OCI-LY1 (cell line): ENCODE measurements around the gene FAM111B.
"Not testable (repeated sequence)": the region's sequence is repeated elsewhere in the genome, so short reads cannot be mapped to it uniquely, and the experiment has no call there.

Source experiments
- H2AFZ ChIP-seq: fragments of 200-600 bp; sonication (generic), shearing (Covaris generic); 2 replicates; pipeline ENCODE4 v1.6.0; 2014; ENCODE audit warnings: antibody characterized with exemption, mild to moderate bottlenecking, low read length
- H3F3A ChIP-seq: fragments of 200-600 bp; sonication (generic), shearing (Covaris generic); 2 replicates; pipeline ENCODE4 v1.6.0; 2014; ENCODE audit warnings: mild to moderate bottlenecking, antibody characterized with exemption, low read length, moderate library complexity; ENCODE audit not compliant: insufficient read depth
- H3K27ac ChIP-seq: fragments of 200-600 bp; sonication (generic); 2 replicates; pipeline ENCODE4 v1.5.1; 2014; ENCODE audit warnings: low read length, mixed run types, mild to moderate bottlenecking, low read depth; ENCODE audit not compliant: poor library complexity, severe bottlenecking
- H3K27me3 ChIP-seq: fragments of 200-600 bp; sonication (generic); 2 replicates; pipeline ENCODE4 v1.6.0; 2014; ENCODE audit warnings: antibody characterized with exemption, mild to moderate bottlenecking, low read length, moderate library complexity; ENCODE audit not compliant: insufficient read depth
- H3K36me3 ChIP-seq: fragments of 200-600 bp; sonication (generic); 2 replicates; pipeline ENCODE4 v1.6.1; 2014; ENCODE audit warnings: mild to moderate bottlenecking, antibody characterized with exemption, low read length, moderate library complexity, mixed read lengths; ENCODE audit not compliant: insufficient read depth
- H3K4me1 ChIP-seq: fragments of 200-600 bp; sonication (generic); 2 replicates; pipeline ENCODE4 v1.5.1; 2014; ENCODE audit warnings: mild to moderate bottlenecking, low read length, moderate library complexity; ENCODE audit not compliant: insufficient read depth, severe bottlenecking
- H3K4me2 ChIP-seq: fragments of 200-600 bp; sonication (generic), shearing (Covaris generic); 2 replicates; pipeline ENCODE4 v1.6.1; 2014; ENCODE audit warnings: low read length
- H3K4me3 ChIP-seq: fragments of 200-600 bp; sonication (generic); 2 replicates; pipeline ENCODE4 v1.5.1; 2014; ENCODE audit warnings: low read length, low read depth, mild to moderate bottlenecking, mixed read lengths; ENCODE audit not compliant: poor library complexity, severe bottlenecking
- H3K79me2 ChIP-seq: fragments of 200-600 bp; shearing (Covaris generic); 2 replicates; pipeline ENCODE4 v1.6.1; 2016; ENCODE audit warnings: mixed run types, low read length, mixed read lengths; ENCODE audit not compliant: insufficient read depth
- H3K9ac ChIP-seq: fragments of 200-600 bp; sonication (generic), shearing (Covaris generic); 2 replicates; pipeline ENCODE4 v1.6.1; 2014; ENCODE audit warnings: mild to moderate bottlenecking, low read length, mixed read lengths
- H3K9me2 ChIP-seq: fragments of 200-600 bp; sonication (generic), shearing (Covaris generic); 2 replicates; pipeline ENCODE4 v1.6.1; 2014; ENCODE audit warnings: low read depth, mild to moderate bottlenecking, low read length, mixed read lengths
- H3K9me3 ChIP-seq: fragments of 200-600 bp; shearing (Covaris generic); 2 replicates; pipeline ENCODE4 v1.6.1; 2014; ENCODE audit warnings: low read length, mixed read lengths
- H4K20me1 ChIP-seq: fragments of 200-600 bp; sonication (generic), shearing (Covaris generic); 2 replicates; pipeline ENCODE4 v1.6.0; 2016; ENCODE audit warnings: mild to moderate bottlenecking, low read length; ENCODE audit not compliant: insufficient read depth
- EZH2 ChIP-seq: fragments of 200-600 bp; sonication (generic), shearing (Covaris generic); IDR thresholded peaks from 2 replicates; pipeline ENCODE4 v1.8.0; 2017; ENCODE audit warnings: borderline replicate concordance, mixed run types, mild to moderate bottlenecking, antibody characterized with exemption, low read length, moderate library complexity, mixed read lengths
- TF ChIP-seq, protein P1 (sequence below): fragments of 200-600 bp; sonication (generic), shearing (Covaris generic); IDR thresholded peaks from 2 replicates; pipeline ENCODE4 v1.5.1; 2017; ENCODE audit warnings: mild to moderate bottlenecking, antibody characterized with exemption, low read length, moderate library complexity, mixed read lengths

The FAM111B gene

DNA sequence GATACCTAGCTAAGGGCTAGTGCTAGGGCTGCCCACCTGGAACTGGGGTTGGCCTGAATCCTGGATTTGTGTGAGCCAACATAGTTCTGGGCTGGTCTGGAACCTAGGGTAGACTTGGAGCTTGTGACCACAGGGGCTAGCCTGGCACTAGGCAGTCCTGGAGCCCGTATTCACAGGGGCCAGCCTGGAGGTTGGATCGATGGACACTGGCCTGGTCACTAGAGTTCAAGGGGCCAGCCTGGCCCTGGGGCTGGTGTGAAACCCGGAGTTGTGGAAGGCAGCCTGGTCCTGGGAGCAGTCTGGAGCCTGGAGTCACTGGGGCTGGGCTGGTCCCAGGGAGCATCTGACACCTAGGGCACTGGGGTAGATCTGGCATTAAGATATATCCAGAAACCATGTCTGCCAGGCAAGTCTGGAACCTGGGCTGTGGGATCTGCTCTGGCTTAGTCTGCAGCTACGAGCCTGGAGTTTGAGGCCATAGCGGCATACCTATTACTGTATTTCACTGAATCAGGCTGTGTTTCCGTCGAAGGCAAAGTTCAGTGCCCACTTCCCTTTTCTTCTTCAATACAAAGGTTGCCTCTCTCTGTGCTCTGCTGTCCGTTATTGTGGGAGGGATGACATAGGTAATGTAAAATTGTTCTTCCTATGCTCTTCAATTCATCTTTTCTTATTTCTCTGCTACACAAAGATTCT lies 30.0 kb upstream of the FAM111B start:
- TF ChIP-seq, protein P1, sequence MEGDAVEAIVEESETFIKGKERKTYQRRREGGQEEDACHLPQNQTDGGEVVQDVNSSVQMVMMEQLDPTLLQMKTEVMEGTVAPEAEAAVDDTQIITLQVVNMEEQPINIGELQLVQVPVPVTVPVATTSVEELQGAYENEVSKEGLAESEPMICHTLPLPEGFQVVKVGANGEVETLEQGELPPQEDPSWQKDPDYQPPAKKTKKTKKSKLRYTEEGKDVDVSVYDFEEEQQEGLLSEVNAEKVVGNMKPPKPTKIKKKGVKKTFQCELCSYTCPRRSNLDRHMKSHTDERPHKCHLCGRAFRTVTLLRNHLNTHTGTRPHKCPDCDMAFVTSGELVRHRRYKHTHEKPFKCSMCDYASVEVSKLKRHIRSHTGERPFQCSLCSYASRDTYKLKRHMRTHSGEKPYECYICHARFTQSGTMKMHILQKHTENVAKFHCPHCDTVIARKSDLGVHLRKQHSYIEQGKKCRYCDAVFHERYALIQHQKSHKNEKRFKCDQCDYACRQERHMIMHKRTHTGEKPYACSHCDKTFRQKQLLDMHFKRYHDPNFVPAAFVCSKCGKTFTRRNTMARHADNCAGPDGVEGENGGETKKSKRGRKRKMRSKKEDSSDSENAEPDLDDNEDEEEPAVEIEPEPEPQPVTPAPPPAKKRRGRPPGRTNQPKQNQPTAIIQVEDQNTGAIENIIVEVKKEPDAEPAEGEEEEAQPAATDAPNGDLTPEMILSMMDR: no peak
- TF ChIP-seq EZH2: no peak
- no peaks in the 10 kb centered on the region for H3K9me2 ChIP-seq
- H2AFZ ChIP-seq: no peak overlapping the region
- peak overlapping the region; percentile 66 for H3K27ac ChIP-seq
- H3K4me3 ChIP-seq: no peak overlapping the region
- H3F3A ChIP-seq: 0 out of 2 replicates have a peak, but pooled peaks cover 8% of the 10 kb centered on the region
- peaks cover 20% of the 10 kb centered on the region for H3K9me3 ChIP-seq
- no peaks in the 10 kb centered on the region for H3K79me2 ChIP-seq
- no peaks in the 10 kb centered on the region for H3K27me3 ChIP-seq
- H3K4me2 ChIP-seq: no peak overlapping the region
- peaks cover 30% of the 10 kb centered on the region for H3K4me1 ChIP-seq
- no peak overlapping the region for H3K9ac ChIP-seq
- peaks cover 19% of the 10 kb centered on the region for H3K36me3 ChIP-seq
- no peaks in the 10 kb centered on the region for H4K20me1 ChIP-seq

- Histone ChIP-seq H3K4me1 (peaks cover 30% of the 10 kb centered on the region), H3K27me3 (no peaks in the 10 kb centered on the region), H4K20me1 (no peaks in the 10 kb centered on the region), H3K4me2 (peak overlapping the region; percentile 43), H2AFZ (no peak overlapping the region), H3K4me3 (no peak overlapping the region), H3F3A (0 out of 2 replicates have a peak, but pooled peaks cover 8% of the 10 kb centered on the region), H3K27ac (peak overlapping the region; percentile 66), H3K9me2 (no peaks in the 10 kb centered on the region), H3K9ac (no peak overlapping the region), H3K36me3 (peaks cover 19% of the 10 kb centered on the region), H3K79me2 (no peaks in the 10 kb centered on the region), H3K9me3 (peaks cover 20% of the 10 kb centered on the region)
- TF ChIP-seq, protein P1: no peak
- TF ChIP-seq EZH2: no peak
Observed at GRCh38 chr11:59078435-59078834, 28.6 kb upstream of the FAM111B start.

DNA sequence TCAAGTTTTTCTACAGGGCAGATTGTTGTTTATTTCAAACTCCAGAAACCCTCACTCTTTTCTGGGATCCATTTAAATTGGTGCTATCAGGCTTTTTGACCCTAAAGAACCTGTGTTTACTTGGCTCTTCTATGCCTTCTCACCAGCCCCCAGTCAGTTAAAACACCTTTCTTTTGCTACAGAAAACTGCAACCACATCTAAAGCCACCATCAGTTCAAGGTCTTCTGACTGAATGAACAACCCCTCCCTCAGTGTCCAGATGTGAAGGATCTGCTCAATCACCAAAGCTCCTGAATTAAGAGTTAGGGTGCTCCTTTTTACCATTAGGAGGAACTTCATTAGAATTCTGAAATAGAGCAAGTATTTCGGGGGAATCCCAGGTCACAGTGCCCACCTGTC lies 28.0 kb upstream of the FAM111B start:
- peak overlapping the region; percentile 43; the same call in 1 of the 2 replicates for H3K4me2 ChIP-seq
- no peaks in the 10 kb centered on the region for H3K9me2 ChIP-seq
- H3K4me1 ChIP-seq: peaks cover 30% of the 10 kb centered on the region
- no peaks in the 10 kb centered on the region for H3K27me3 ChIP-seq
- TF ChIP-seq, protein P1: no peak
- TF ChIP-seq EZH2: no peak
- H3K36me3 ChIP-seq: peaks cover 19% of the 10 kb centered on the region
- H3K27ac ChIP-seq: peak overlapping the region; percentile 66
- no peaks in the 10 kb centered on the region for H3K79me2 ChIP-seq
- H2AFZ ChIP-seq: no peak overlapping the region
- no peak overlapping the region for H3K4me3 ChIP-seq
- no peak overlapping the region for H3K9ac ChIP-seq
- 0 out of 2 replicates have a peak, but pooled peaks cover 8% of the 10 kb centered on the region for H3F3A ChIP-seq
- H4K20me1 ChIP-seq: no peaks in the 10 kb centered on the region
- peaks cover 17% of the 10 kb centered on the region for H3K9me3 ChIP-seq

DNA sequence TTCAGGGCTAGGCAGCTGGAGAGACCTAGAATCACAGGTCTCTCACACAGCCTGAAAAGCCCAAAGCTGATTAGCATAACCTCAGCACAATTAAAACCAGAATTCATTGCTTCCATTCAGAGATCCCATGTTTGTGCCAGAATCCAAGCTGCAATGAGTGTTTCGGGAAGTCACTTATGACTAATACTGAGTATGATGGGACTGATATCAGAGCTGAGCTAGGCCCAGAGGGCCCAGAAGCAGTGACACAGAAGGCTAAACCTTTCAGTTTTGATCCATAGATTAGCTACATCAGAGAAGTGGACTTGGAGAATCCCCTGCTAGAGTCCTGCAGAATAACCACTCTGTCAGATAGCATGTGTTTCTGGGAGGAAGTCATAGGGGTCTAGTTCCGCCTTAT lies 26.6 kb upstream of the FAM111B start:
- not testable (repeated sequence) for H3K27me3 ChIP-seq, H3K79me2 ChIP-seq, H3K9ac ChIP-seq, H3K27ac ChIP-seq, H3K4me2 ChIP-seq, H3K9me3 ChIP-seq, H3K4me3 ChIP-seq, H3F3A ChIP-seq, H2AFZ ChIP-seq, H4K20me1 ChIP-seq, H3K9me2 ChIP-seq
- peaks cover 30% of the 10 kb centered on the region for H3K4me1 ChIP-seq
- H3K36me3 ChIP-seq: peaks cover 19% of the 10 kb centered on the region

DNA sequence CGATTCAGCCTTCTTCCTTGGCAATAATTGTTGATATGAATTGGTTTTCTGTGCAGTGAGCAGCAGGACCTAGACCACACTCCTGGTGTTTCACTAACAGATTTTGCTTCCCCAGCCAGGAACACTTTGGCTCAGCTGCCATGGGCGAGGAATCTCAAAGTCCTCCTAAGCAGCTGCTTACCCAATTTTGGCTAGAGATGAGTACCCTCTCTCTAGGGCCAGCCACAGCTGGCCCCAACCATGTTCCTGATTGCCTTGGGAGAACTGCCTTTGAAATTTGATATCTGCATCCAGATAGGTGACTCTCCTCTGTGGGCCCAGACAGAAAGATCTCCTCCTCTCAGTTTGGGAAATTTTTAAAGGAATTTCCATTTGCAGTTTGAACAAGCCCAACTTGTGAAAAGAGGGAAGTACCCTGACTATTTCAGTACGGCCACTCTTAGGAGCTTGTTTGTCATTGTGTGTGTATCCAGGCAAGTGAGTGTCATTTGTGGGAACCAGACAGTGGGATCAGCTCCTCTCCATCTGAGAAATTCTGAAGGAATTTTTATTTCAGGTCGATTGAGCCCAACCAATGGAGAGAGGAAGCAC lies 25.5 kb upstream of the FAM111B start:
- peaks cover 30% of the 10 kb centered on the region for H3K4me1 ChIP-seq
- H3K27me3 ChIP-seq, H3K79me2 ChIP-seq: not testable (repeated sequence)

More for the DNA sequence above, 25.5 kb upstream of the FAM111B start:
- not testable (repeated sequence) for H3F3A ChIP-seq, H4K20me1 ChIP-seq, H3K9ac ChIP-seq, H3K9me3 ChIP-seq, H2AFZ ChIP-seq, H3K4me3 ChIP-seq, H3K4me2 ChIP-seq, H3K9me2 ChIP-seq
- Histone ChIP-seq H3K27ac (peak overlapping the region; percentile 13), H3K36me3 (peaks cover 12% of the 10 kb centered on the region)
